ENCODE data around the gene MED4.

The MED4 gene, protein sequence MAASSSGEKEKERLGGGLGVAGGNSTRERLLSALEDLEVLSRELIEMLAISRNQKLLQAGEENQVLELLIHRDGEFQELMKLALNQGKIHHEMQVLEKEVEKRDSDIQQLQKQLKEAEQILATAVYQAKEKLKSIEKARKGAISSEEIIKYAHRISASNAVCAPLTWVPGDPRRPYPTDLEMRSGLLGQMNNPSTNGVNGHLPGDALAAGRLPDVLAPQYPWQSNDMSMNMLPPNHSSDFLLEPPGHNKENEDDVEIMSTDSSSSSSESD

DNA sequence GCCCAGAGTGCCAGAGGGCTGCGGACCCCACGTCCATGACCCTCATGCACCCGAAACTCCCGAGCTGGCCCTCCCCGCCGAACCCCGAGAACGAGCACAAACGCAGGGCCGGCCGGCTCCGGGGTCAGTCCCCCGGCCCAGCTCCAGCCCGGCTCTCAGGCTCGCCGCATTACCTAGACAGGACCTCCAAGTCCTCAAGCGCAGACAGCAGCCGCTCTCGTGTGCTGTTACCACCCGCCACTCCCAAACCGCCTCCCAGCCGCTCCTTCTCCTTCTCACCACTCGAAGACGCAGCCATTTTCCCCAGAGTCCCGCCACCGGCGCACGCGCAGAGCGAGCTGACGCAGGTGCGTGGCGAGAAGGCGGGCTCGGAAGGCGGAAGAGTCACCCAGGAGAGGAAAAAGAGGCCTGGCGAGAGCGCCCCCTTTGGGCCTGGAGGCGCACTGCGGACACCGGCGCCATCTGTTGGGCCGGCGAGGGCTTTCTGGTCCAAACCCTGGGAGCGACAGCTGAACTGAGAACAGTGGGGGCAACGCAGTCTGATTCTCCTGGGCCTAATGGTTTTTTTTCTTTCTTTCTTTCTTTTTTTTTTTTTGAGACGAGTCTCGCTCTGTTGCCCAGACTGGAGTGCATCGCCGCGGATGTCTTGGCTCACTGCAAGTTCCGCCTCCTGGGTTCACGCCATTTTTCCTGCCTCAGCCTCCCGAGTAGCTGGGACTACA is at the start of gene MED4:
Gene MED4, minus strand, starts transcription at position 324 of the 722 bp plus-strand sequence. Its CDS starts 26 bp downstream, at position 298.
- peak; percentile 88 for DNase-seq (ENCODE audit: low read depth, low spot score)

DNA sequence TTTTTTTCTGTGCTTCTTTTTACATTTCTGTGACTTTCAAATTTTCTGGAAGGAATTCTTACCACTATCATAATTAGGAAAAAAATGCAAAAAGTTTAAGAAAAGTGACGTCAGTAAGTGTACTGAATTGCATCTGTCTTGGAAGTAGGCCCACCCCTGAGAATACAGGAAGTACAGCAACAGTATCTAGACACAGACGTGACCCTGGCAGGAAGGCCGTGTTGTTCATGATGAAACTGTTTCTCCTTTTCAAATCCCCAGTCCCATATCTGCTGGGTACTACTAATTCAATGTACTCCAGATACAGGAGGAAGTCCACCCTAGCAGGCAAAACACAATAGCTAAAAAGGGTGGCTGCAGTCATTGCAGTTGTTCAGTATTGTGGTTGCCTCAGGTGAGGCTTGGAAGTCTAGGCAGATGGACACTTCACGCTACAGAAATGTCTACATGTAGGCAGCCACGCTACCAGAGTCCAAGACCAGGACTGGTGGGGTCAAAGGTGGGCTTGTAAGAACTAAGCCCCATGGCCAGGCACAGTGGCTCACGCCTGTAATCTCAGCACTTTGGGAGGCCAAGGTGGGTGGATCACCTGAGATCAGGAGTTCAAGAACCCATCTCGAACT is 49.6 kb upstream of the MED4 start:
- DNase-seq (ENCODE audit: low read depth, low spot score) = no peak

DNA sequence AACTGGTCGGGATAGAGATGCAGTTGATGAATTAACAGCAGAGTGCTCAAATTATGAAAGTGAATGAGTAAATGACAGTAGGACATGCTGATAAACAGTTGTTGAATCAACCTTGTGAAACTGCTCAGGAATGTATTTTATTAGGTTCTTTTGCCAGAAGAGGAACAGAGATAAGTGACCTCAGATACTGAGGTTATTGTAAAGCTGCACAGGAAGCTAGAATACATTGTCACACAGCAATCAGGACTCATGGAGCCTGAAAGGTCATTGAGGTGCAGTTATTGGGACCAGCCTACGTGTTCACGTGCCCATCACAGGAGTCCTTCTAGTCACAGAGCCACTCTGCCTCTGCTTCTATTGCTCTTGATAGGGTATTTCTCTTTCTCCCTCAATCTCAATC is 47.5 kb upstream of the MED4 start:
- no peak for DNase-seq (ENCODE audit: low read depth, low spot score)

- no peak for DNase-seq (ENCODE audit: low read depth, low spot score)
These were observed 43.4 kb upstream of the MED4 start for GRCh38 chr13:48138270-48138669.

DNA sequence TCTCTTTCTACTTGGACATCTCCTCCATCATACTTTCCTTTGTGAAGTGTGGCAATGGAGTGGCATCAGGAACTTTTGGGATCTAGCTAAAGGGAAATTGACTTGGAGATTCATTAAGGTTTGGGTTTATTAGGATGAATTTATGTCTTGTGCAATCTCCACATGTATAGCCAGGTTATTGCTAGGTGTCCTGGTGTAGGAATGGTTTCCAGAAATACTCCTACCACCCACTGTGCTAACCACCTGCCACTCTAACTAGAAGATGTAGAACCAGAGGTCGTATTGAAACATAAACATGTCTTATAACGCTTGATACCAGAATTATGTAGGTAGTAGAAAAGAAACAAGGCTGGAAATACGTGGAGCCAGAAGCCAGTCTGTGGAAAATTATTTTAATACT is 38.1 kb upstream of the MED4 start:
- DNase-seq (ENCODE audit: low read depth, low spot score) = no peak

DNA sequence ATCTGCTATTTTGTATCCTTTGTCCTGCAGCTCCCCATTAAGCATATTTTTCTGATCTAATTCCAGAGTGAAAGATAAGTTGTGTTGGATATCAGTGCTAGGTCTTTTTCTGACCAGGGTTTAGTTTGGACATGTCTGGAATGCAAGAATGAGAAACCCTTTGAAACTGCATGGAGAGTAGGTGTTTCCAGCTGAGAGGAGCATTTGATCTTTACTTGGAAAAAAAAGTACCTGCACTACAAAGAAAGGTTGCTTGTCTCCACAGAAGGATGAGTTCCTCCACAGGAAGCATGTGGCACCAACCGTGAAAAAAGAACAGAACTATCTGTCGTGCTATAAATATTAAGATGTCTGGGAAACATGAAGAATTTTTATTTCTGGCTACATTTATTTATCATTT is 36.6 kb upstream of the MED4 start:
- no peak for DNase-seq (ENCODE audit: low read depth, low spot score)

DNA sequence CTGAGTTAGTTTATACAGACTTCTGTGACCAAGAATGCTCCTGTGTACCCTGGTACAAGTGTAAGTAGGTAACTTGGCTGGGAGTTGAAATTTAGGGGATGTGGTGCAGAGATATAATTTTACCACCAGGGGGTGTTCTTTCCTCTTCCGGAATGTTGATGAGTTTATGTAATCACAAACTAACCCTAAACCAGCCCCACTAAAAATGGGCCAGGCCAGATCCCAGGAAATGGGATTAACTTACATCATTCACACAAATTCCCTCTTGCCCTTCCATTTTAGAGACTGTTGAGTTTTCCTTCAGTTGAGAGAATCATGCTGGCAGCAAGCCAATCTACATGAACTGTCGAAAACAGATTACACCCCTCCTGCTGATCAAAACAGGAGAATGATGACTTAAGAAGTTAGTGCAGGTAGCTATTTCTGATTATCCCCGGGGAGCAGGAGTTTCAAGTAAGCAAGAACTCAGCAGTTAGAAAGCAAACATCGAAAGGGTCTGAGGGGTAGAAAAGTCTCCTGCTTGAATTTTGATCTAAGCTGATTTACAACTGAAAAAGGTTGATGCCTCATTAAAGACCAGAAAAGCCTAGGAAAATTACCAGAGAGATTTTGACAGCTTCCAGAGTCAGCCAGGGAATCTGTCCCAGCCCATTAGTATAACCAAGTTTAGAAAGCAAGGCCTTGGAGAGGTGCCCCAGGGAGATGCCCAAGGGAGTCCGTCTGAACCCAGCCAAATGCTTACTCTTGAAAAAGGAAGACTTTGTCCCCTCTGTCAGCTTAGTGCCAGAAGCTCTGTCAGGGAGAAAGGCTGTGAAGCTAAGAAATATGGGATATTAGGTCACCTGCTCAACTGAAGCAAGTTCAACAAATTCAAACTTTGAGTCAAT is 32.3 kb upstream of the MED4 start:
- no peak for DNase-seq (ENCODE audit: low read depth, low spot score)

DNA sequence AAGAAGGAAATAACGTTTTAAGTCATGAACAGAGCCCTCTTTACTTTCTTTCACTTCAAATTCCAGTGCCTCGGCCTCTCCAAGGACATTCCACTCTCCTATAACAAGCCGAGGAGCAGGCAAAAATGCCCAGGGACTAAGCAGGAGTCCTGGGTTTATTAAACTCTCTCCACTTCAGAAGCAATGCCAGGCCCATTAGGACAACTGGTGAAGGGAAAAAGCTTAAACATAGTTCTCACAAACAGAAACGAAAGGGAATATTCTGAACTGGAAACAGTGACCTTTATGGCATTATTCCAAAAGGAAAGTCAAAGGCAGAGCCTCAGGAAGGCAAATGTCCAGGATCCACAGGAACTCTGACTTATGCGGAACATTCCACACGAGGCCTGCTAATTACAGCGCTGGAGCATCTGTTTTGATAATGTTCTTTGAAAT is 30.9 kb upstream of the MED4 start:
- DNase-seq (ENCODE audit: low read depth, low spot score) = no peak

DNA sequence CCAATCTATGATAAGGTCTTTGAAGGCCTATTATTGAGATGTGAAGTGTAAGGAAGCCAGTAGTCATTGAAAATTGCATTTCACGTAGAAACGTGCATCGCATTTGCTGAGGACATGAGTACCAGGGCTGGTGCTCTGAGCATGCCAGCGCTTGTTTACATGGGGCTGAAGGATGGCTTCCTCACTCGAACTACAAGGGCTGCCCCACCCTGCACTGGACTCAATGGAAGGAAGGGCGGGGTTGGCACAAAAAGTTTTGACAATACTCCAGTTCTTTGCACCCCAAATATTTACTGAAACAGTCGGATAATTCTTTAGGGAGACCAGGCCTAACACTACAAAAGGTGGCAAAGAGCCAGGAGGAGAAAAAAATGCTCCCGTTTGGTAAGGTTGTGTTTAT is 28.9 kb upstream of the MED4 start:
- no peak for DNase-seq (ENCODE audit: low read depth, low spot score)

DNA sequence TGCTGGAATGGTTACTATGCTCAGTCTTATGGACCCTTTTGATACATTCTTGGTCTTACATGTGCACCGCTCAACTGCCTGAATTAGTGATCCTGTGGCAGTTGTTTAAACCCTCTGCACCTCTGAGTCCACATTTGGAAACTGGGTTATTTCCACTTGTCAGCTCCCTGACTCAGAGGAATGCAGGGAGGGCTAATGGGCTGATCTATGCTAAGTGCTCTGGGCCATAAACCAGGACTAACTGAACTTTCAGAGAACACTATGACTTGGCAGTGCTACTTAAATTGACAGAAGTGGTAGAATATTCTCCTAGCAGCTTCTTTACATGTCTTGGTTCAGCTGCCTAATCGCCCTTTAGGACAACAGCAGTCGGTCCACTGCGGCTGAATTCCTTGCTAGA is 26.8 kb upstream of the MED4 start:
- no peak for DNase-seq (ENCODE audit: low read depth, low spot score)

DNA sequence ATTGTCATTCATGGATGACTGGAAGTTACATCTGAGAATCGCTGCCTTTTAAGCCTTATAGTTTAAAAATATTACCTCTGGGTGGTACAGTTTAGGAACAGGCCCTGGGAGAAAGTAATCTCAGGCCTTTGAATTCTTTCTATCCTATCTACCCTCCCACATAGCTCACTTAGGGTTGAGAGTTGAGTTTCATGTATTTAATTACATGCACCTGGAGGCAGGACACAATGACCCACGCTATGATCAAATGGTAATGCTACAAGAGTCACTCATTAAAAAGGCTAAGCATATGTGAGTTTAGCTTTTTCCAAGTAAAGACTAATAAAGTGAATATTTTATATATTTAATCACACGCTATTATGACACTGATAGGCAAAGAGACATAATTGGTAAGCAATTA is 25.3 kb upstream of the MED4 start:
- no peak for DNase-seq (ENCODE audit: low read depth, low spot score)

- DNase-seq (ENCODE audit: low read depth, low spot score) = no peak
These were observed 23.1 kb upstream of the MED4 start for GRCh38 chr13:48118030-48118429.

GRCh38 chr13:48116808-48117207 is 21.9 kb upstream of the MED4 start:
- no peak for DNase-seq (ENCODE audit: low read depth, low spot score)

DNA sequence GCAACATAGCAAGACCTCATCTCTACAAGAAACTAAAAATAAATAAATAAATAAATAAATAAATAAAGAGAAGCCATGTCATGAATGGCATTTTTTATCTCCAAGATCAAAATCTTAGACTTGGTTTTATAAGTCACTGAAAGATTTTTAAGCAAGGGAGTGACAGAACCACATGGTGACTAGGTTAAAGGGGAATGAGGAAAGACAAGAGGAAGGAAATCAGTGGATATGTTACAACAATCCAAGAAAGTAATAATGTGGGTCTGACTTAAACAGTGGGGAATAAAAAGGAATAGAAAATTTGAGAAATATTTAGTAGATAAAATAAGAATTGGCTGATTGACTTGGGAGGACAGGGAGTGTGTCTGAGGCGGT is 18.8 kb upstream of the MED4 start:
- DNase-seq (ENCODE audit: low read depth, low spot score) = no peak

GRCh38 chr13:48112896-48113755 is 18.2 kb upstream of the MED4 start:
- no peak for DNase-seq (ENCODE audit: low read depth, low spot score)

- DNase-seq (ENCODE audit: low read depth, low spot score) = no peak
These were observed 16.2 kb upstream of the MED4 start for GRCh38 chr13:48110931-48111721.

GRCh38 chr13:48110132-48110868 is 15.4 kb upstream of the MED4 start:
- DNase-seq (ENCODE audit: low read depth, low spot score) = no peak

DNA sequence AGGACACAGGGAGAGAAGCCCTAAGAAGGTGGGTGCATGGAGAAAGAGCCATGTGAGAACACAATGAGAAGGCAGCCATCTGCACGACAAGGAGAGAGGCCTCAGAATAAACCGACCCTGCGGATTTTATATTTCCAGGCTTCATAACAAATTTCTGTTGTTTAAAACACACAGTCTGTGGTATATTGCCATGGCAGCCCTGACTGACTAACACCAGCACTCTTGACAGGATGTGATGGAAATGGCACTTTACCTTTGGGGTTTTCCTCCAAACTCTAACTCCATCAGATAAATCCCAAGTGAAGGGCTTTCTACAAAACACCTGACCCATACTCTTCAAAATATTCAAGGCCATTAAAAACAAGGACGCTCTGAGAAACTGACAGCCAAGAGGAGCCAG is 13.2 kb upstream of the MED4 start:
- DNase-seq (ENCODE audit: low read depth, low spot score) = no peak

DNA sequence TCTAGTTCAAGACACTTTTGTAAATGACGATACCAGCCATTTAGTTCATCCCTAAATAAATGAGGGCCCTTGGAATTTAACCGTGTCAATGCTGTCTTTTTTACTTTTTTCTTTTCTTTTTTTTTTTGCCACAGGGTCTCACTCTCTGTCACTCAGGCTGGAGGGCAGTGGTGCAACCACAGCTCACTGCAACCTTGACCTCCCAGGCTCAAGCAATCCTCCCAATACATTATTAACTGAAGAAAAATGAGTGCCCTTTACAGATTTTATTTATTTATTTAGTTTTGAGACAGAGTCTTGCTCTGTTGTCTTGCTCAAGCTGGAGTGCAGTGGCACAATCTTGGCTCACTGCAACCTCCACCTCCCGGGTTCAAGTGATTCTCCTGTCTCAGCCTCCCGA is 2.9 kb upstream of the MED4 start:
- DNase-seq (ENCODE audit: low read depth, low spot score) = no peak

- no peak for DNase-seq (ENCODE audit: low read depth, low spot score)
These were observed 1.8 kb upstream of the MED4 start for GRCh38 chr13:48096670-48097069.
